WTC11 (cell line): Measurements from ENCODE around the gene PNMA8B. TPM values are rescaled to one million over a fixed set of nuclear protein-coding genes. Genes with fewer than 3 reads are reported as not detected.
"Not testable (repeated sequence)": the region's sequence is repeated elsewhere in the genome, so short reads cannot be mapped to it uniquely, and the experiment has no call there.

ENCODE experiments used
- ATAC-seq: fragments of 200-7000 bp; cut with Tn5 transposase; 2 replicates; pipeline ENCODE4 v1.10.0; 2021; ENCODE audit warnings: mild to moderate bottlenecking, moderate library complexity
- CTCF ChIA-PET: fragments of 300-600 bp; sonication (Branson Sonifier 250); formaldehyde crosslinking; loops from one replicate; lab custom pipeline; 2021; ENCODE audit warnings: antibody characterized with exemption; lab: Charles Lee
- POLR2A ChIA-PET: fragments of 350-600 bp; sonication (Branson Sonifier 250); formaldehyde crosslinking; loops from one replicate; lab custom pipeline; 2021; ENCODE audit warnings: antibody characterized with exemption; lab: Charles Lee
- DNase-seq: peaks from one replicate; pipeline ENCODE4 v3.0.0; 2021; ENCODE audit warnings: low spot score
- H3K27ac Mint-ChIP-seq: 2 replicates; pipeline ENCODE4 v1.8.0; 2021; ENCODE audit warnings: mixed read lengths
- H3K27me3 Mint-ChIP-seq: 2 replicates; pipeline ENCODE4 v1.8.0; 2021; ENCODE audit warnings: low read depth, mild to moderate bottlenecking, moderate library complexity, mixed read lengths
- H3K36me3 Mint-ChIP-seq: 2 replicates; pipeline ENCODE4 v1.8.0; 2021; ENCODE audit warnings: mixed read lengths
- H3K4me1 Mint-ChIP-seq: 2 replicates; pipeline ENCODE4 v1.8.0; 2022; ENCODE audit warnings: mixed read lengths
- H3K4me3 Mint-ChIP-seq: 2 replicates; pipeline ENCODE4 v1.8.0; 2021; ENCODE audit warnings: mild to moderate bottlenecking, moderate library complexity, mixed read lengths
- H3K9me3 Mint-ChIP-seq: 2 replicates; pipeline ENCODE4 v1.8.0; 2021; ENCODE audit warnings: mixed read lengths
- CBFB ChIP-seq: sonication (generic); formaldehyde crosslinking; IDR thresholded peaks from 2 replicates; pipeline ENCODE4 v1.8.1; 2022; ENCODE audit warnings: mild to moderate bottlenecking, low read depth, missing genetic modification reagents
- FOXK1 ChIP-seq: sonication (generic); formaldehyde crosslinking; IDR thresholded peaks from 2 replicates; pipeline ENCODE4 v1.8.0; 2022; ENCODE audit warnings: mild to moderate bottlenecking, moderate library complexity, missing genetic modification reagents
- FOXP1 ChIP-seq: sonication (generic); formaldehyde crosslinking; IDR thresholded peaks from 2 replicates; pipeline ENCODE4 v1.8.0; 2022; ENCODE audit warnings: missing genetic modification reagents, mild to moderate bottlenecking, moderate library complexity, borderline replicate concordance
- NFYB ChIP-seq: sonication (generic); formaldehyde crosslinking; conservative IDR thresholded peaks from 2 replicates; pipeline ENCODE4 v1.8.0; 2022; ENCODE audit warnings: low read depth, missing genetic modification reagents
- NR1H2 ChIP-seq: sonication (generic); formaldehyde crosslinking; IDR thresholded peaks from 2 replicates; pipeline ENCODE4 v1.9.0; 2021; ENCODE audit warnings: mild to moderate bottlenecking, moderate library complexity, missing genetic modification reagents
- ZNF121 ChIP-seq: sonication (generic); formaldehyde crosslinking; IDR thresholded peaks from 2 replicates; pipeline ENCODE4 v1.8.0; 2023; ENCODE audit warnings: missing genetic modification reagents
- ZNF423 ChIP-seq: fragments of 250-450 bp; sonication (Bioruptor Pico); IDR thresholded peaks from 2 replicates; pipeline ENCODE4 v2.1.2; 2022; ENCODE audit warnings: mild to moderate bottlenecking, moderate library complexity
- total RNA-seq: library from RNA; stranded (reverse); gene quantifications from 3 replicates; pipeline ENCODE4 v1.2.3, GENCODE V29; 2021
- TF ChIP-seq, protein P1 (sequence below): sonication (generic); formaldehyde crosslinking; IDR thresholded peaks from 2 replicates; pipeline ENCODE4 v1.8.1; 2023; ENCODE audit warnings: mild to moderate bottlenecking, missing genetic modification reagents, borderline replicate concordance
- TF ChIP-seq, protein P2 (sequence below): sonication (generic); formaldehyde crosslinking; IDR thresholded peaks from 2 replicates; pipeline ENCODE4 v1.8.1; 2022; ENCODE audit warnings: mild to moderate bottlenecking, moderate library complexity, missing genetic modification reagents
- TF ChIP-seq, protein P3 (sequence below): fragments of 200-600 bp; IDR thresholded peaks from 2 replicates; pipeline ENCODE4 v1.8.0; 2022; ENCODE audit warnings: antibody characterized with exemption
- TF ChIP-seq, protein P4 (sequence below): sonication (generic); formaldehyde crosslinking; conservative IDR thresholded peaks from 2 replicates; pipeline ENCODE4 v1.8.1; 2023; ENCODE audit warnings: mild to moderate bottlenecking, low read depth, missing genetic modification reagents, moderate library complexity
- TF ChIP-seq, protein P5 (sequence below): sonication (generic); formaldehyde crosslinking; IDR thresholded peaks from 2 replicates; pipeline ENCODE4 v1.8.0; 2022; ENCODE audit warnings: mild to moderate bottlenecking, missing genetic modification reagents
- TF ChIP-seq, protein P6 (sequence below): fragments of 250-450 bp; sonication (Bioruptor Pico); IDR thresholded peaks from 2 replicates; pipeline ENCODE4 v1.8.0; 2021; ENCODE audit warnings: mild to moderate bottlenecking

PNMA8B gene
- total RNA-seq, 1 experiment from 2014 or later, result 2.8 TPM

- H3K4me3 Mint-ChIP-seq, result peak overlapping the region; percentile 40
- H3K36me3 Mint-ChIP-seq, result no peaks in the 10 kb centered on the region
- peaks cover 26% of the 10 kb centered on the region for H3K4me1 Mint-ChIP-seq
- DNase-seq, result no peak
- H3K9me3 Mint-ChIP-seq, result no peaks in the 10 kb centered on the region
- peaks cover under 1% of the 10 kb centered on the region; the same call in 1 of the 2 replicates for H3K27me3 Mint-ChIP-seq
- ChIA-PET POLR2A (interaction anchor here (0.5 kb wide), 2 partner anchors 310 to 686 kb away, joined by 3 read pairs; no protein-coding TSS in a partner anchor), CTCF (interaction anchor here (0.5 to 4.5 kb wide), 32 partner anchors 12 to 450 kb away, joined by 3 to 125 read pairs (median 4); partner anchors contain the start of genes CALM3, CCDC8, DACT3 and PNMA8B)
- peak; percentile 53; the same call in 1 of the 2 replicates for TF ChIP-seq ZNF423 (CRISPR knock-in tag)
- TF ChIP-seq, protein P1, sequence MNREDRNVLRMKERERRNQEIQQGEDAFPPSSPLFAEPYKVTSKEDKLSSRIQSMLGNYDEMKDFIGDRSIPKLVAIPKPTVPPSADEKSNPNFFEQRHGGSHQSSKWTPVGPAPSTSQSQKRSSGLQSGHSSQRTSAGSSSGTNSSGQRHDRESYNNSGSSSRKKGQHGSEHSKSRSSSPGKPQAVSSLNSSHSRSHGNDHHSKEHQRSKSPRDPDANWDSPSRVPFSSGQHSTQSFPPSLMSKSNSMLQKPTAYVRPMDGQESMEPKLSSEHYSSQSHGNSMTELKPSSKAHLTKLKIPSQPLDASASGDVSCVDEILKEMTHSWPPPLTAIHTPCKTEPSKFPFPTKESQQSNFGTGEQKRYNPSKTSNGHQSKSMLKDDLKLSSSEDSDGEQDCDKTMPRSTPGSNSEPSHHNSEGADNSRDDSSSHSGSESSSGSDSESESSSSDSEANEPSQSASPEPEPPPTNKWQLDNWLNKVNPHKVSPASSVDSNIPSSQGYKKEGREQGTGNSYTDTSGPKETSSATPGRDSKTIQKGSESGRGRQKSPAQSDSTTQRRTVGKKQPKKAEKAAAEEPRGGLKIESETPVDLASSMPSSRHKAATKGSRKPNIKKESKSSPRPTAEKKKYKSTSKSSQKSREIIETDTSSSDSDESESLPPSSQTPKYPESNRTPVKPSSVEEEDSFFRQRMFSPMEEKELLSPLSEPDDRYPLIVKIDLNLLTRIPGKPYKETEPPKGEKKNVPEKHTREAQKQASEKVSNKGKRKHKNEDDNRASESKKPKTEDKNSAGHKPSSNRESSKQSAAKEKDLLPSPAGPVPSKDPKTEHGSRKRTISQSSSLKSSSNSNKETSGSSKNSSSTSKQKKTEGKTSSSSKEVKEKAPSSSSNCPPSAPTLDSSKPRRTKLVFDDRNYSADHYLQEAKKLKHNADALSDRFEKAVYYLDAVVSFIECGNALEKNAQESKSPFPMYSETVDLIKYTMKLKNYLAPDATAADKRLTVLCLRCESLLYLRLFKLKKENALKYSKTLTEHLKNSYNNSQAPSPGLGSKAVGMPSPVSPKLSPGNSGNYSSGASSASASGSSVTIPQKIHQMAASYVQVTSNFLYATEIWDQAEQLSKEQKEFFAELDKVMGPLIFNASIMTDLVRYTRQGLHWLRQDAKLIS (CRISPR knock-in tag), result no peak
- no peak for ATAC-seq
- H3K27ac Mint-ChIP-seq, result 0 out of 2 replicates have a peak overlapping the region, but pooled peaks have one; percentile 55
These were observed 33.2 kb upstream of the PNMA8B start for GRCh38 chr19:46528601-46529590.

GRCh38 chr19:46526801-46527200 is 31.1 kb upstream of the PNMA8B start:
- H3K27me3 Mint-ChIP-seq, POLR2A ChIA-PET, H3K9me3 Mint-ChIP-seq, H3K36me3 Mint-ChIP-seq, ATAC-seq, H3K4me3 Mint-ChIP-seq, DNase-seq, H3K27ac Mint-ChIP-seq: not testable (repeated sequence)
- peaks cover 26% of the 10 kb centered on the region for H3K4me1 Mint-ChIP-seq
- CTCF ChIA-PET, result interaction anchor here (0.5 to 4.5 kb wide), 2 partner anchors 14 to 93 kb away, joined by 3 to 125 read pairs; no protein-coding TSS in a partner anchor

GRCh38 chr19:46524308-46524707 is 28.6 kb upstream of the PNMA8B start:
- ATAC-seq (no peak), DNase-seq (no peak)
- ChIA-PET CTCF (interaction anchor here (1.1 kb wide), 1 partner anchor 9 kb away, joined by 4 read pairs; no protein-coding TSS in a partner anchor), POLR2A (no interaction called here)
- H3K27me3 Mint-ChIP-seq, result no peaks in the 10 kb centered on the region
- H3K4me3 Mint-ChIP-seq, result no peak overlapping the region
- no peaks in the 10 kb centered on the region for H3K9me3 Mint-ChIP-seq
- H3K36me3 Mint-ChIP-seq, result no peaks in the 10 kb centered on the region
- TF ChIP-seq ZNF423 (CRISPR knock-in tag) (no peak), CBFB (CRISPR knock-in tag) (no peak), ZNF121 (CRISPR knock-in tag) (no peak), NR1H2 (no peak), NFYB (CRISPR knock-in tag) (no peak), FOXK1 (no peak), FOXP1 (CRISPR knock-in tag) (no peak)
- TF ChIP-seq, protein P2, sequence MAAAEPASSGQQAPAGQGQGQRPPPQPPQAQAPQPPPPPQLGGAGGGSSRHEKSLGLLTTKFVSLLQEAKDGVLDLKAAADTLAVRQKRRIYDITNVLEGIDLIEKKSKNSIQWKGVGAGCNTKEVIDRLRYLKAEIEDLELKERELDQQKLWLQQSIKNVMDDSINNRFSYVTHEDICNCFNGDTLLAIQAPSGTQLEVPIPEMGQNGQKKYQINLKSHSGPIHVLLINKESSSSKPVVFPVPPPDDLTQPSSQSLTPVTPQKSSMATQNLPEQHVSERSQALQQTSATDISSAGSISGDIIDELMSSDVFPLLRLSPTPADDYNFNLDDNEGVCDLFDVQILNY, result no peak
- TF ChIP-seq, protein P3, sequence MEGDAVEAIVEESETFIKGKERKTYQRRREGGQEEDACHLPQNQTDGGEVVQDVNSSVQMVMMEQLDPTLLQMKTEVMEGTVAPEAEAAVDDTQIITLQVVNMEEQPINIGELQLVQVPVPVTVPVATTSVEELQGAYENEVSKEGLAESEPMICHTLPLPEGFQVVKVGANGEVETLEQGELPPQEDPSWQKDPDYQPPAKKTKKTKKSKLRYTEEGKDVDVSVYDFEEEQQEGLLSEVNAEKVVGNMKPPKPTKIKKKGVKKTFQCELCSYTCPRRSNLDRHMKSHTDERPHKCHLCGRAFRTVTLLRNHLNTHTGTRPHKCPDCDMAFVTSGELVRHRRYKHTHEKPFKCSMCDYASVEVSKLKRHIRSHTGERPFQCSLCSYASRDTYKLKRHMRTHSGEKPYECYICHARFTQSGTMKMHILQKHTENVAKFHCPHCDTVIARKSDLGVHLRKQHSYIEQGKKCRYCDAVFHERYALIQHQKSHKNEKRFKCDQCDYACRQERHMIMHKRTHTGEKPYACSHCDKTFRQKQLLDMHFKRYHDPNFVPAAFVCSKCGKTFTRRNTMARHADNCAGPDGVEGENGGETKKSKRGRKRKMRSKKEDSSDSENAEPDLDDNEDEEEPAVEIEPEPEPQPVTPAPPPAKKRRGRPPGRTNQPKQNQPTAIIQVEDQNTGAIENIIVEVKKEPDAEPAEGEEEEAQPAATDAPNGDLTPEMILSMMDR, result no peak
- TF ChIP-seq, protein P4, sequence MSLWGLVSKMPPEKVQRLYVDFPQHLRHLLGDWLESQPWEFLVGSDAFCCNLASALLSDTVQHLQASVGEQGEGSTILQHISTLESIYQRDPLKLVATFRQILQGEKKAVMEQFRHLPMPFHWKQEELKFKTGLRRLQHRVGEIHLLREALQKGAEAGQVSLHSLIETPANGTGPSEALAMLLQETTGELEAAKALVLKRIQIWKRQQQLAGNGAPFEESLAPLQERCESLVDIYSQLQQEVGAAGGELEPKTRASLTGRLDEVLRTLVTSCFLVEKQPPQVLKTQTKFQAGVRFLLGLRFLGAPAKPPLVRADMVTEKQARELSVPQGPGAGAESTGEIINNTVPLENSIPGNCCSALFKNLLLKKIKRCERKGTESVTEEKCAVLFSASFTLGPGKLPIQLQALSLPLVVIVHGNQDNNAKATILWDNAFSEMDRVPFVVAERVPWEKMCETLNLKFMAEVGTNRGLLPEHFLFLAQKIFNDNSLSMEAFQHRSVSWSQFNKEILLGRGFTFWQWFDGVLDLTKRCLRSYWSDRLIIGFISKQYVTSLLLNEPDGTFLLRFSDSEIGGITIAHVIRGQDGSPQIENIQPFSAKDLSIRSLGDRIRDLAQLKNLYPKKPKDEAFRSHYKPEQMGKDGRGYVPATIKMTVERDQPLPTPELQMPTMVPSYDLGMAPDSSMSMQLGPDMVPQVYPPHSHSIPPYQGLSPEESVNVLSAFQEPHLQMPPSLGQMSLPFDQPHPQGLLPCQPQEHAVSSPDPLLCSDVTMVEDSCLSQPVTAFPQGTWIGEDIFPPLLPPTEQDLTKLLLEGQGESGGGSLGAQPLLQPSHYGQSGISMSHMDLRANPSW (CRISPR knock-in tag), result no peak
- TF ChIP-seq, protein P5, sequence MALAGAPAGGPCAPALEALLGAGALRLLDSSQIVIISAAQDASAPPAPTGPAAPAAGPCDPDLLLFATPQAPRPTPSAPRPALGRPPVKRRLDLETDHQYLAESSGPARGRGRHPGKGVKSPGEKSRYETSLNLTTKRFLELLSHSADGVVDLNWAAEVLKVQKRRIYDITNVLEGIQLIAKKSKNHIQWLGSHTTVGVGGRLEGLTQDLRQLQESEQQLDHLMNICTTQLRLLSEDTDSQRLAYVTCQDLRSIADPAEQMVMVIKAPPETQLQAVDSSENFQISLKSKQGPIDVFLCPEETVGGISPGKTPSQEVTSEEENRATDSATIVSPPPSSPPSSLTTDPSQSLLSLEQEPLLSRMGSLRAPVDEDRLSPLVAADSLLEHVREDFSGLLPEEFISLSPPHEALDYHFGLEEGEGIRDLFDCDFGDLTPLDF (CRISPR knock-in tag), result no peak
- TF ChIP-seq, protein P6, sequence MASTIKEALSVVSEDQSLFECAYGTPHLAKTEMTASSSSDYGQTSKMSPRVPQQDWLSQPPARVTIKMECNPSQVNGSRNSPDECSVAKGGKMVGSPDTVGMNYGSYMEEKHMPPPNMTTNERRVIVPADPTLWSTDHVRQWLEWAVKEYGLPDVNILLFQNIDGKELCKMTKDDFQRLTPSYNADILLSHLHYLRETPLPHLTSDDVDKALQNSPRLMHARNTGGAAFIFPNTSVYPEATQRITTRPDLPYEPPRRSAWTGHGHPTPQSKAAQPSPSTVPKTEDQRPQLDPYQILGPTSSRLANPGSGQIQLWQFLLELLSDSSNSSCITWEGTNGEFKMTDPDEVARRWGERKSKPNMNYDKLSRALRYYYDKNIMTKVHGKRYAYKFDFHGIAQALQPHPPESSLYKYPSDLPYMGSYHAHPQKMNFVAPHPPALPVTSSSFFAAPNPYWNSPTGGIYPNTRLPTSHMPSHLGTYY (CRISPR knock-in tag), result no peak
- H3K27ac Mint-ChIP-seq, result no peak overlapping the region
- peaks cover 11% of the 10 kb centered on the region for H3K4me1 Mint-ChIP-seq

DNA sequence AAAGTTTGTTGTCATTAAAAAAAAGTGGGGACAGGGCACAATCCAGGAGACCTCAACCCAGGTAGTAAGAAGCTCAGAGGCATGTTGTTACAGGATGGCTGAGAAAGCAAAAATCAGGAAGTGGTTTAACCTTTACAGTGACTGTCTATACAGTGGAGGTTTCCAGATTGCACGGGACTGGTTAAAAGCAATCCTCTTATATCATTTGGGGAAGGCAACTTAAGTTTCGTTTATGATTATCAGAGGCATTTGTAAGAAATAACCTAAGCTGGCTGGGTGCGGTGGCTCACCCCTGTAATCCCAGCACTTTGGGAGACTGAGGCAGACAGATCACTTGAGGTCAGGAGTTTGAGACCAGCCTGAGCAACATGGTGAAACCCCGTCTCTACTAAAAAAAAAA is 27.3 kb upstream of the PNMA8B start:
- H3K9me3 Mint-ChIP-seq, H3K27ac Mint-ChIP-seq, DNase-seq, POLR2A ChIA-PET, ATAC-seq, H3K27me3 Mint-ChIP-seq, H3K4me1 Mint-ChIP-seq, H3K4me3 Mint-ChIP-seq, H3K36me3 Mint-ChIP-seq: not testable (repeated sequence)
- CTCF ChIA-PET, result interaction anchor here (1.4 to 4.5 kb wide), 3 partner anchors 15 to 48 kb away, joined by 4 to 33 read pairs (median 15); no protein-coding TSS in a partner anchor
